ENCODE data around the gene INCA1. TPM values are rescaled to one million over a fixed set of nuclear protein-coding genes. Genes with fewer than 3 reads are reported as not detected.

The INCA1 gene
- polyA plus RNA-seq, 4 donors: 2.1 to 4.9 (median 4.0) TPM

DNA sequence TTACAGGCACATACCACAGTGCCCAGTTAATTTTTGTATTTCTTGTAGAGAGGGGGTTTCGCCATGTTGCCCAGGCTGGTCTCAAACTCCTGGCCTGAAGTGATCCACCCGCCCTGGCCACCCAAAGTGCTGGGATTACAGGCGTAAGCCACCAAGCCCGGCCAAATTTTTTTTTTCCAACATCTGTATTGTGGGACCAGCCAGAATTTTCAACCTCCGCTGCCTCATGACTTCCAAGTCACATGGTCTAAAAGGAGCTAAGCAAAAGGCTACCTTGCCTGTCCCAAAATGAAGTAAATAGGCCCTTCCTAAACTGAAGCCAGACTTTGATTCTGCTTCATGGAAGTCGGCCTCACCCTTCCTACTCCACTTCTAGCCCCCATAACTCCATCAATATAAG is 25.5 kb downstream of the INCA1 start:
- Histone ChIP-seq H3K4me3 (ENCODE audit: low read depth in 1 of 3, low read length in 3 of 3) (no peak overlapping the region), H3K9me3 (ENCODE audit: control insufficient read depth in 2 of 2, insufficient read depth in 1 of 2, low read depth in 1 of 2, low read length in 1 of 2) (no peaks in the 10 kb centered on the region), H3K36me3 (ENCODE audit: control insufficient read depth in 3 of 3, insufficient read depth in 2 of 3, low read depth in 1 of 3, low read length in 3 of 3) (peaks cover 6 to 66% (median 14%) of the 10 kb centered on the region in 3 donors), H3K27me3 (ENCODE audit: control insufficient read depth in 3 of 3, insufficient read depth in 3 of 3, low read length in 3 of 3) (no peaks in the 10 kb centered on the region), H3K4me1 (ENCODE audit: control insufficient read depth in 3 of 3, insufficient read depth in 2 of 3, low read depth in 1 of 3, low read length in 2 of 3) (peaks cover 0 to 23% (median 4%) of the 10 kb centered on the region in 3 donors), H3K27ac (ENCODE audit: low read depth in 1 of 3, low read length in 2 of 3) (no peak overlapping the region)
- DNase-seq: no peak
- FAIRE-seq: no peak
- WGBS, 3 donors: 90 to 94% (median 92%) methylated on average over 6 of the region's 6 CpGs

DNA sequence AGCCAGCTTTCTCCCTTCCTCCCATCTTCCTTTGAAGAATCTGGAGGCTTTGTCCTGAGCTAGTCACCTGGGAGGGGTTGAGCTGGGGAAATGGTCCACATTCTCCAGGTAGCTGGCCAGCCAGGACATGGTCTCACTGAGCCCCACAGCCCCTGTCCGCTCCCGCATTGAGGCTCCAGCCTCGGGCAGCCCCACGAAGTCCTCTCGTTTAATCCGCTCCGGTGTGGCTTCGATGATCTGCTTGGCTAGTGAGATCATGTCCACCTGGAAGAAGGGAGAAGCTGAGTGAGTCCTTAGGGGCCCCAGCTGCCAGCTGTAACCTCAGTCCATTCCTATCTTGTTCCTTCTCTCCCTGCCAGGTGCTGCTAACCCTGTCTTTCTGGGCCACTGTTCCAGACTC is 27.0 kb downstream of the INCA1 start:
- no peak for FAIRE-seq

DNA sequence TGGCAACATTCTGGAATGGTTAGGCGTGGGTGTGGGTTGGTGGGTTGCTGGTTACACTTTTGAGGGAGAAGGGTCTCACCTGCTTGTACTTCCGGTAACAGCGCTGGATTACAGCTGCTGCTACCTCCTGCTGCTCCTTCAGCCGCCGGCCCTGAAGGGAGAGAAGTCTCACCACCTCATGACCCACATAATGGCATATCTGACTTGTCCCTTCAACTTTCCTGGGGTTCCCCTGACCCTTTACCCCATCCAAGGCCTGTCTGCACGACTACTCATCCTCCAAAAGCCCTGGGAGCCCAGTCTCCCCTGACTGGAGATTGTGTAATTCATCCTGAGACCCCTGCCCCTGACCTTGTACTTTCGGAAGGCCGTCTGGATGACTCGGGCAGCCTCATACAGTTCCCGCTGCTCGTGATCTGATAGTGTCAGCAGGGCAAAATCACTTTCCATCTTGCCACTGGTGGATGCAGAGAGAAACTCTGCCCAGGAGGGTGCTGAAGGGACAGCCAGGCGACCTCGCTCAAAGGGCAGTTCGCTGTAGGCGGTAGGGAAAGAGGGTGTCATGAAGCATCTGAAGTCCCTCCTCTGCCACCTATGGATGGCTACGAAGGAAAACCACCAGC is 27.7 kb downstream of the INCA1 start:
- peak in 1 of 2 donors; percentile 45 for DNase-seq
- FAIRE-seq: no peak
- H3K36me3 ChIP-seq (ENCODE audit: control insufficient read depth in 3 of 3, insufficient read depth in 2 of 3, low read depth in 1 of 3, low read length in 3 of 3): peaks cover 6 to 65% (median 13%) of the 10 kb centered on the region in 3 donors
- no peaks in the 10 kb centered on the region for H3K9me3 ChIP-seq (ENCODE audit: control insufficient read depth in 2 of 2, insufficient read depth in 1 of 2, low read depth in 1 of 2, low read length in 1 of 2)
- peak overlapping the region in 1 of 3 donors; percentile 83 for H3K4me3 ChIP-seq (ENCODE audit: low read depth in 1 of 3, low read length in 3 of 3)
- H3K27ac ChIP-seq (ENCODE audit: low read depth in 1 of 3, low read length in 2 of 3): peak overlapping the region in 2 of 3 donors; percentile 65 to 99
- 65 to 73% (median 73%) methylated on average over 16 of the region's 16 CpGs for WGBS, 3 donors
- H3K4me1 ChIP-seq (ENCODE audit: control insufficient read depth in 3 of 3, insufficient read depth in 2 of 3, low read depth in 1 of 3, low read length in 2 of 3): peaks cover 0 to 26% (median 4%) of the 10 kb centered on the region in 3 donors
- H3K27me3 ChIP-seq (ENCODE audit: control insufficient read depth in 3 of 3, insufficient read depth in 3 of 3, low read length in 3 of 3): no peaks in the 10 kb centered on the region

More for the DNA sequence above, 27.0 kb downstream of the INCA1 start:
- H3K27me3 ChIP-seq (ENCODE audit: control insufficient read depth in 3 of 3, insufficient read depth in 3 of 3, low read length in 3 of 3): no peaks in the 10 kb centered on the region
- no peaks in the 10 kb centered on the region for H3K9me3 ChIP-seq (ENCODE audit: control insufficient read depth in 2 of 2, insufficient read depth in 1 of 2, low read depth in 1 of 2, low read length in 1 of 2)
- WGBS, 3 donors: 93 to 100% (median 94%) methylated on average over 8 of the region's 8 CpGs
- peaks cover 6 to 65% (median 13%) of the 10 kb centered on the region in 3 donors for H3K36me3 ChIP-seq (ENCODE audit: control insufficient read depth in 3 of 3, insufficient read depth in 2 of 3, low read depth in 1 of 3, low read length in 3 of 3)
- H3K4me1 ChIP-seq (ENCODE audit: control insufficient read depth in 3 of 3, insufficient read depth in 2 of 3, low read depth in 1 of 3, low read length in 2 of 3): peaks cover 0 to 26% (median 4%) of the 10 kb centered on the region in 3 donors
- no peak for DNase-seq
- no peak overlapping the region for H3K4me3 ChIP-seq (ENCODE audit: low read depth in 1 of 3, low read length in 3 of 3)
- no peak overlapping the region for H3K27ac ChIP-seq (ENCODE audit: low read depth in 1 of 3, low read length in 2 of 3)

DNA sequence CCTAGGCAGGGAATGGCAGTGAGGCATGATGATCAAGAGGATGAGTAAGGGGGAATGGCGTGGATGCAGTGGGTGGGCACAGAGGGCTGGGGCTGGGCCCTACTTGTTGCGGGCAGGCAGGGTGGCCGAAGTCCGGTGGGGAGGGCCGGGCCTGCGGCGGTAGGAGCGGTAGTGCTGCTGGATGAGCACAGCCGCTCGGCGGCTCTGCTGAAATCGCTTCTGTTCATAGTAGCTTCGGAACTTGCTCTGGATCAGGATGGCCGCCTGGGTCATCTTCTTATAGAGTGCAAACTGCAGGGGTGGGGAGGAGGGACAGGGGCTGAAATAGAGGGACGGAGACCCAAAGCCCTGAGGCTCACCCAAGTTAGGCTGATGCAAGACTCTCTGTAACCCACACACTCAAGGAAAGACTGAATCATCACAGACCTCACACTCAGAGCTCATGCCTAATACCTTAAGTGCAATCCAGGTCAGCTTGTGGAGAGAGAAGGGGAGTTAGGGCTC is 28.2 kb downstream of the INCA1 start:
- FAIRE-seq (no peak), DNase-seq (peak in 1 of 2 donors; percentile 54)
- Histone ChIP-seq H3K4me1 (ENCODE audit: control insufficient read depth in 3 of 3, insufficient read depth in 2 of 3, low read depth in 1 of 3, low read length in 2 of 3) (peaks cover 0 to 26% (median 4%) of the 10 kb centered on the region in 3 donors), H3K36me3 (ENCODE audit: control insufficient read depth in 3 of 3, insufficient read depth in 2 of 3, low read depth in 1 of 3, low read length in 3 of 3) (peaks cover 6 to 60% (median 13%) of the 10 kb centered on the region in 3 donors), H3K9me3 (ENCODE audit: control insufficient read depth in 2 of 2, insufficient read depth in 1 of 2, low read depth in 1 of 2, low read length in 1 of 2) (no peaks in the 10 kb centered on the region), H3K27ac (ENCODE audit: low read depth in 1 of 3, low read length in 2 of 3) (peak overlapping the region in 2 of 3 donors; percentile 77 to 99), H3K4me3 (ENCODE audit: low read depth in 1 of 3, low read length in 3 of 3) (peak overlapping the region in 1 of 3 donors; percentile 83), H3K27me3 (ENCODE audit: control insufficient read depth in 3 of 3, insufficient read depth in 3 of 3, low read length in 3 of 3) (no peaks in the 10 kb centered on the region)
- WGBS, 3 donors: 63 to 84% (median 82%) methylated on average over 15 of the region's 15 CpGs

DNA sequence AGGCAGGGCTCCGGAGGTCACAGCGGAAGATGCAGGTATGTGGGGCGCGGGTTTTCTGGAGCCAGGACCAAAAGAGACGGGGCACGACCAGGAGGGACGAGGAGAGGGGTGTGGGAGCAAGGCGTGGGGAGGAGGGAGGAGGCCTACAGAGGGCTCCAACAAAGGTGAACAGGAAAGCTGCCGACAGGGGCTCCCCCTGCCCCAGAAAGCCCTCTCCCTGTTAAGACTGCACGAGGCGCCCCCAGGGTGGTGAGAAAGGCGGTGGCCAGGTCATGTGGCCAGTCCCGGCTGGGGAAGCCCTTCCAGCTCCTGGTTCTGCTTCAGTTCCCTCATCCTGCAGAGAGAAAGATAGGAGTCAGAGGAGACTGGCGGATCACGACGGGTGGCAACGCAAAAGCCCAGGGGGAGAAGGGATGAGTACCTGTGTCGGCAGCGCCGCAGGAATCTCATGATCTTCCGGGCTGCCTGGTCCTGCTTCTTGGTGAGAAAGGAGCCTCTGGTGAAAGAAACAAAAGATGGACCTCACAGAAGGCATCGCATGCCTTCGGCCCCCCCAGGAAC is 28.8 kb downstream of the INCA1 start:
- Histone ChIP-seq H3K27ac (ENCODE audit: low read depth in 1 of 3, low read length in 2 of 3) (peak overlapping the region; percentile 77 to 99 (median 78)), H3K4me1 (ENCODE audit: control insufficient read depth in 3 of 3, insufficient read depth in 2 of 3, low read depth in 1 of 3, low read length in 2 of 3) (peaks cover 0 to 26% (median 4%) of the 10 kb centered on the region in 3 donors), H3K27me3 (ENCODE audit: control insufficient read depth in 3 of 3, insufficient read depth in 3 of 3, low read length in 3 of 3) (no peaks in the 10 kb centered on the region), H3K36me3 (ENCODE audit: control insufficient read depth in 3 of 3, insufficient read depth in 2 of 3, low read depth in 1 of 3, low read length in 3 of 3) (peaks cover 6 to 54% (median 8%) of the 10 kb centered on the region in 3 donors), H3K9me3 (ENCODE audit: control insufficient read depth in 2 of 2, insufficient read depth in 1 of 2, low read depth in 1 of 2, low read length in 1 of 2) (no peaks in the 10 kb centered on the region), H3K4me3 (ENCODE audit: low read depth in 1 of 3, low read length in 3 of 3) (peak overlapping the region; percentile 62 to 83 (median 72))
- WGBS, 3 donors: 33 to 50% (median 43%) methylated on average over 18 to 23 of the region's 23 CpGs
- FAIRE-seq (no peak), DNase-seq (peak in 1 of 2 donors; percentile 64)

DNA sequence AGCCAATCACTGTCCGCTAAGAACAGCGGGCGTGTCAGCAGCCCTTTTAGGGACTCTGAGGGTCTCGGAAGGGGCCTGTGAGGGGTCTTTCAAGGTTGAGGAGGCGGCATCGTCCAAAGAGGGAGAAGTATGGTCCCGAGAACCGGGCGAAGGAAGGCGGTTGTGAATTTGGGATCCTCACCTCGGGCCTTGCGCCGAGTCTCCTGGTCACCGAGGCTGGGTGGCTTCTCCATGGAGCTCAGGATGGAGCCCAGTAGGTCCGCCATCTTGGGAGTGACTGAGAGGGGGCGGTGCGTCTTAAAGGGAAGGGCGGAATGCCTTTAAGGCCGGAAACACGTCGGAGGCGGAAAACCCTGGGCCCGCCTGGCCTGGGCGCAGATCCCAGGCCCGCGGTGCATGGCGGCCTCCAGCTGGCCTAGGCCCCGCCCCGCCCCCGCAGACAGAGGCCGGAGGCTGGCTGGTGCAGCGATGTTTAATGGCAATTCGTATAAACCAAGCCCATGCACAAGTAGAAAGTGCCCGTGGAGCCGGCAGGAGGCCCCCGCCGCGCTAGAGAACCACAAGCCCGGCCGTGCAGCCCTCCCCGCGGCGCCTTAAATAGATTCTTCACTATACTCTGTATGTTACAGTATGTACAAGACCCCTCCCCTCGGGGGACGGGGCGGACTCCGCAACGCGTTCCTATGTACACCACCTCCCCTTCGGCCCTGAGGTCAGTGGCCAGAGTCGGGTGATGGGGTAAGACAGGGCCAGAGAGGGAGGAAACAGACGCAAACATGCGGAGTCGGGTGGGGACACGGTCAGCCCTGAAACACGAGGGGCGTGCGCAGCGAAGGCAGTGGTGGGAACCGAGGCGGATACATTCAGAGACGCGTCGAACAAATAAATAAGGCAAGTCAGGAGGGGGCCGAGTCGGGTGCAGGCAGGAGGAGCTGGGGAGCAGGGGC is 29.5 kb downstream of the INCA1 start, which contains the start of gene SPAG7:
TSS of gene SPAG7 (minus strand) at position 279 of the 947 bp plus-strand sequence. CDS start at position 266, 13 bp downstream.
- Histone ChIP-seq H3K4me3 (ENCODE audit: low read depth in 1 of 3, low read length in 3 of 3) (peak within 1 kb of the TSS; percentile 66 to 83 (median 76)), H3K9me3 (ENCODE audit: control insufficient read depth in 2 of 2, insufficient read depth in 1 of 2, low read depth in 1 of 2, low read length in 1 of 2) (no peaks in the 10 kb centered on the region), H3K27me3 (ENCODE audit: control insufficient read depth in 3 of 3, insufficient read depth in 3 of 3, low read length in 3 of 3) (no peaks in the 10 kb centered on the region), H3K27ac (ENCODE audit: low read depth in 1 of 3, low read length in 2 of 3) (peak within 1 kb of the TSS; percentile 93 to 99 (median 96)), H3K36me3 (ENCODE audit: control insufficient read depth in 3 of 3, insufficient read depth in 2 of 3, low read depth in 1 of 3, low read length in 3 of 3) (peaks cover 5 to 49% (median 6%) of the 10 kb centered on the region in 3 donors), H3K4me1 (ENCODE audit: control insufficient read depth in 3 of 3, insufficient read depth in 2 of 3, low read depth in 1 of 3, low read length in 2 of 3) (peaks cover 0 to 26% (median 4%) of the 10 kb centered on the region in 3 donors)
- FAIRE-seq (no peak), DNase-seq (peak; percentile 95 to 100)
- WGBS, 3 donors: 0 to 1% (median 1%) methylated on average over 64 to 66 of the region's 66 CpGs

DNA sequence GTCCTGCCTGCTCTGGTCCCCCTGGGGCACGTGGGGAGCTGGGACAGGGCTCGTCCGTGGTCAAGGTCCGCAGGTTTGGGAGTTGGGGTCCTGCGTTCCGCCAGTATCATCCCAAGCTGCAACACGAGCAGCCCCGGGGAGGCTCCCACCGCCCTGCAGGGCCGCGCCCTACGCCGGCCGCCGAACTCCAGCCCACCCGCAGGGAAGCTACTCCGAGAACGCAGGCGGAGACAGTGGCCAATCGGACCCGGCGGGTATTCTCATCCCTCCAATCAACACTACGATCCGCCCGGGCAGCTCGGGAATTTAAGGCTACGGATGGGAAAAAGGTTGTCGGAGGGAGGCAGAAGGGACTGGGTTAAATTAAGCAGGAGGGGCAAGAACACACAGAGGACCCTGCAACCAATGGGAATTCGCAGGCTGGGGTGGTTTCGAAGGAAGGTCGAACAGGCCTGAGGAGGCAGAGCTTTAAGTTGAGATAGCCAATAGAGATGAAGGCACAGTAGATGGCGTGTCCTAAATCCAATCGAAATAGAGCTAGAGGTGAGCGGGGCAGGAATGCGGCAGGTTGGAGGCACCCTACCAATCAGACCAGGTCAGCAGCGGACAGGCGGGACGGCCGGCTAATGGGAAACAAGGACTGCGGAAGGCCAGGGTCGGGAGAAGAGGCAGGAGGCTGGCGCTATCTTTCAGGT is 30.3 kb downstream of the INCA1 start:
- WGBS, 3 donors: 0% methylated on average over 42 of the region's 42 CpGs
- DNase-seq (peak; percentile 99 to 100), FAIRE-seq (peak; percentile 93)
- Histone ChIP-seq H3K27me3 (ENCODE audit: control insufficient read depth in 3 of 3, insufficient read depth in 3 of 3, low read length in 3 of 3) (no peaks in the 10 kb centered on the region), H3K27ac (ENCODE audit: low read depth in 1 of 3, low read length in 2 of 3) (peak overlapping the region; percentile 93 to 99 (median 96)), H3K9me3 (ENCODE audit: control insufficient read depth in 2 of 2, insufficient read depth in 1 of 2, low read depth in 1 of 2, low read length in 1 of 2) (no peaks in the 10 kb centered on the region), H3K4me1 (ENCODE audit: control insufficient read depth in 3 of 3, insufficient read depth in 2 of 3, low read depth in 1 of 3, low read length in 2 of 3) (peaks cover 0 to 26% (median 4%) of the 10 kb centered on the region in 3 donors), H3K4me3 (ENCODE audit: low read depth in 1 of 3, low read length in 3 of 3) (peak overlapping the region; percentile 66 to 83 (median 76)), H3K36me3 (ENCODE audit: control insufficient read depth in 3 of 3, insufficient read depth in 2 of 3, low read depth in 1 of 3, low read length in 3 of 3) (peaks cover 0 to 48% (median 0%) of the 10 kb centered on the region in 3 donors)
